HCT116 (cell line): ENCODE results near the gene TNKS2. TPM values are rescaled to one million over a fixed set of nuclear protein-coding genes. Genes with fewer than 3 reads are reported as not detected.

Source experiments
- ATAC-seq: fragments of 200-7000 bp; cut with Tn5 transposase; 2 replicates; pipeline ENCODE4 v1.9.1; 2020; ENCODE audit warnings: mild to moderate bottlenecking, moderate library complexity
- BruUV-seq: library from RNA; stranded (reverse); fragments of 400-500 nt; replicated peaks from 2 replicates; lab custom pipeline; 2021; lab: Mats Ljungman, UMichigan
- CTCF ChIA-PET: fragments of 300-600 bp; sonication (Branson Sonifier 250); formaldehyde crosslinking; loops from one replicate; lab custom pipeline; 2021; ENCODE audit warnings: antibody characterized with exemption; lab: Charles Lee
- POLR2A ChIA-PET: fragments of 300-600, 350-600 bp; sonication (Branson Sonifier 250); formaldehyde crosslinking; loops from one replicate; lab custom pipeline; 2021; ENCODE audit warnings: antibody characterized with exemption; lab: Charles Lee
- RAD21 ChIA-PET, 2 experiments: fragments of 300-600 bp; sonication (Branson Sonifier 250); formaldehyde crosslinking; loops; one replicate each; lab custom pipeline; 2023; ENCODE audit warnings: low total read pairs in 2 of 2; ENCODE audit not compliant: uncharacterized antibody in 2 of 2, unreplicated experiment in 2 of 2, low non-redundant PET in 1 of 2; lab: Charles Lee
- DNase-seq: peaks from one replicate; pipeline ENCODE4 v3.0.0-alpha.2; 2010; ENCODE audit warnings: low read depth, low spot score
- H2AFZ ChIP-seq: fragments of 200-600 bp; shearing (Covaris generic), sonication (generic); 2 replicates; pipeline ENCODE4 v1.6.1; 2017; ENCODE audit warnings: low read depth, mixed run types, mixed read lengths, antibody characterized with exemption, low read length; ENCODE audit not compliant: poor library complexity, severe bottlenecking
- H3K27ac ChIP-seq: 2 replicates; pipeline ENCODE4 v1.5.1; 2012; ENCODE audit warnings: low read depth, low read length
- H3K27me3 ChIP-seq: fragments of 200-600 bp; sonication (generic); 2 replicates; pipeline ENCODE4 v1.6.1; 2016; ENCODE audit warnings: mixed run types, low read length, mixed read lengths; ENCODE audit not compliant: insufficient read depth
- H3K36me3 ChIP-seq, 2 experiments: fragments of 200-500 bp in 1 of 2; fragments of 200-600 bp in 1 of 2; sonication (Bioruptor generic) in 1 of 2; sonication (generic) in 1 of 2; 2 replicates each; pipeline versions ENCODE4 v1.5.1 to v1.6.1; 2014 to 2016; ENCODE audit warnings: low read length in 2 of 2, inconsistent platforms in 1 of 2, mixed read lengths in 1 of 2, mixed run types in 1 of 2; ENCODE audit not compliant: insufficient read depth in 2 of 2, control insufficient read depth in 1 of 2
- H3K4me1 ChIP-seq, 2 experiments: fragments of 200-600 bp in 1 of 2; sonication (generic) in 1 of 2; 2 replicates each; pipeline versions ENCODE4 v1.5.1 to v1.6.1; 2012 to 2017; ENCODE audit warnings: low read length in 2 of 2, inconsistent platforms in 1 of 2, mild to moderate bottlenecking in 1 of 2, mixed read lengths in 1 of 2, mixed run types in 1 of 2, moderate library complexity in 1 of 2; ENCODE audit not compliant: insufficient read depth in 2 of 2, control insufficient read depth in 1 of 2
- H3K4me2 ChIP-seq: fragments of 200-600 bp; sonication (generic); 2 replicates; pipeline ENCODE4 v1.6.1; 2017; ENCODE audit warnings: mixed run types, low read length, mixed read lengths
- H3K4me3 ChIP-seq, 2 experiments: fragments of 200-600 bp in 1 of 2; sonication (generic) in 1 of 2; replicated peaks in 1 of 2; 2 replicates each; pipeline ENCODE4 v1.5.1; 2011 to 2016; ENCODE audit warnings: low read length in 2 of 2, control low read depth in 1 of 2, low read depth in 1 of 2, mild to moderate bottlenecking in 1 of 2, mixed read lengths in 1 of 2, mixed run types in 1 of 2
- H3K79me2 ChIP-seq: fragments of 200-600 bp; sonication (generic); 2 replicates; pipeline ENCODE4 v1.6.1; 2017; ENCODE audit warnings: mild to moderate bottlenecking, mixed run types, low read length, moderate library complexity, mixed read lengths; ENCODE audit not compliant: insufficient read depth
- H3K9ac ChIP-seq: fragments of 200-600 bp; sonication (generic); 2 replicates; pipeline ENCODE4 v1.6.1; 2016; ENCODE audit warnings: low read length, mixed read lengths
- H3K9me2 ChIP-seq: fragments of 200-600 bp; sonication (generic), shearing (Covaris generic); 2 replicates; pipeline ENCODE4 v1.6.1; 2017; ENCODE audit warnings: mixed run types, mild to moderate bottlenecking, moderate library complexity; ENCODE audit not compliant: insufficient read depth
- H3K9me3 ChIP-seq, 2 experiments: fragments of 200-500 bp in 1 of 2; fragments of 200-600 bp in 1 of 2; sonication (Bioruptor generic) in 1 of 2; sonication (generic) in 1 of 2; 2 replicates each; pipeline ENCODE4 v1.6.1; 2014 to 2017; ENCODE audit warnings: low read length in 2 of 2, mixed read lengths in 2 of 2, inconsistent platforms in 1 of 2, low read depth in 1 of 2, mild to moderate bottlenecking in 1 of 2, mixed run types in 1 of 2, moderate library complexity in 1 of 2; ENCODE audit not compliant: control insufficient read depth in 1 of 2, insufficient read depth in 1 of 2
- H4K20me1 ChIP-seq: fragments of 200-600 bp; sonication (generic), shearing (Covaris generic); 2 replicates; pipeline ENCODE4 v1.6.1; 2017; ENCODE audit warnings: mixed run types, mild to moderate bottlenecking, moderate library complexity; ENCODE audit not compliant: insufficient read depth
- CBX3 ChIP-seq: IDR thresholded peaks from 2 replicates; pipeline ENCODE4 v1.6.1; 2012; ENCODE audit warnings: low read depth
- CTCF ChIP-seq, 3 experiments: fragments of 200-600 bp in 1 of 3; sonication (generic) in 1 of 3; IDR thresholded peaks in 2 of 3; conservative IDR thresholded peaks in 1 of 3; 2 replicates each; pipeline ENCODE4 v1.5.1; 2012 to 2017; ENCODE audit warnings: low read depth in 2 of 3, low read length in 2 of 3, antibody characterized with exemption in 1 of 3, borderline replicate concordance in 1 of 3, control low read depth in 1 of 3, mild to moderate bottlenecking in 1 of 3, mixed read lengths in 1 of 3, mixed run types in 1 of 3, moderate library complexity in 1 of 3; ENCODE audit not compliant: insufficient read depth in 1 of 3
- ELF1 ChIP-seq: IDR thresholded peaks from 2 replicates; pipeline ENCODE4 v1.6.1; 2012; ENCODE audit warnings: low read depth, borderline replicate concordance
- FOSL1 ChIP-seq: IDR thresholded peaks from 2 replicates; pipeline ENCODE4 v1.6.1; 2012; ENCODE audit warnings: low read depth
- MAX ChIP-seq: IDR thresholded peaks from 2 replicates; pipeline ENCODE4 v1.6.1; 2012
- POLR2A ChIP-seq: IDR thresholded peaks from 2 replicates; pipeline ENCODE4 v1.7.0; 2011; ENCODE audit warnings: borderline replicate concordance; ENCODE audit not compliant: insufficient read depth, insufficient read length; ENCODE audit errors: extremely low read depth
- POLR2AphosphoS5 ChIP-seq: IDR thresholded peaks from 2 replicates; pipeline ENCODE4 v1.6.1; 2011; ENCODE audit warnings: mild to moderate bottlenecking, low read depth, low read length, moderate library complexity
- SIN3A ChIP-seq: IDR thresholded peaks from 2 replicates; pipeline ENCODE4 v1.6.1; 2012; ENCODE audit warnings: low read depth
- SRF ChIP-seq: IDR thresholded peaks from 2 replicates; pipeline ENCODE4 v1.6.1; 2012; ENCODE audit warnings: low read depth
- ZBTB33 ChIP-seq: IDR thresholded peaks from 2 replicates; pipeline ENCODE4 v1.6.1; 2011; ENCODE audit warnings: mild to moderate bottlenecking, low read length, moderate library complexity; ENCODE audit not compliant: insufficient replicate concordance; ENCODE audit errors: extremely low read depth
- ZFX ChIP-seq: fragments of 450-650 bp; IDR thresholded peaks from 2 replicates; pipeline ENCODE4 v1.6.1; 2017
- ZNF274 ChIP-seq: fragments of 200-500 bp; sonication (Bioruptor generic); IDR thresholded peaks from 2 replicates; pipeline ENCODE4 v1.6.1; 2014; ENCODE audit warnings: mild to moderate bottlenecking, low read depth, low read length, inconsistent platforms
- intact Hi-C: fragments of 100-400 bp; cut with micrococcal nuclease; formaldehyde crosslinking; loops from 2 replicates; pipeline ENCODE4 v1.10.0; 2022
- total RNA-seq: library from RNA; stranded (reverse); gene quantifications from one replicate; pipeline ENCODE4 v1.2.1, GENCODE V29; 2021; ENCODE audit not compliant: unreplicated experiment

Gene TNKS2
- total RNA-seq, 1 experiment from 2014 or later, result 20.7 TPM

DNA sequence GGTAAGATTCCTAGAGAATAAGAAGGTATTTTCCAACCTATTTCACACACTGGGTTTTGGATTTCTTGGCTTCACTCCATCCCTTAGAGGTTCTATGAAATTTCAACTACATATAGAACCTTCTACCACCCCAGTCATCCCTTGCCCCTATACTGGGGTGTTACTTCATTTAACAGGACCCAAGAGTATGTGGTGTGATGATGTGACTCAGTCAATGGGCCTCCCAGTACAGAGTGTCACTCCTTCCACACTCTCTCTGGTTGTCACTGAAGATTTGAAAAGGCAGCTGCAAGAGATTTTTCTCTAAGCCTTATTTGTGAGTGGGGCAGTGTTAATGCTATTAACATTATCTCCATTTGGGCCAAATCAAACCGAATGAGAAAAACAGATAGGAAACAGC is 77.6 kb downstream of the TNKS2 start:
- H3K27ac ChIP-seq, result no peak overlapping the region
- H3K4me2 ChIP-seq, result no peak overlapping the region
- DNase-seq (no peak), ATAC-seq (no peak)
- no peaks in the 10 kb centered on the region for H3K36me3 ChIP-seq
- H4K20me1 ChIP-seq, result no peaks in the 10 kb centered on the region
- no peak overlapping the region for H3K9ac ChIP-seq
- ChIA-PET CTCF (no interaction called here), POLR2A (no interaction called here), RAD21 (no interaction called here)
- H3K79me2 ChIP-seq, result no peaks in the 10 kb centered on the region
- no peaks in the 10 kb centered on the region for H3K9me2 ChIP-seq
- no peaks in the 10 kb centered on the region for H3K27me3 ChIP-seq
- no TSS peak for BruUV-seq
- no peaks in the 10 kb centered on the region; a peak in 1 of 4 replicates for H3K4me1 ChIP-seq
- intact Hi-C loops, result no loop called here
- H2AFZ ChIP-seq, result no peak overlapping the region
- no peak overlapping the region for H3K4me3 ChIP-seq
- H3K9me3 ChIP-seq, result no peaks in the 10 kb centered on the region
- no peak for TF ChIP-seq ZNF274
- TF ChIP-seq POLR2AphosphoS5, result no peak
- no peak for TF ChIP-seq SRF
- no peak for TF ChIP-seq ZFX
- no peak for TF ChIP-seq FOSL1
- no peak for TF ChIP-seq CBX3
- TF ChIP-seq POLR2A, result no peak
- no peak for TF ChIP-seq CTCF (IDR thresholded peaks at IDR 0.05 in 2 of 3, conservative IDR thresholded peaks at IDR 0.05 in 1 of 3; ENCODE audit: borderline replicate concordance in 1 of 3, insufficient read depth in 1 of 3, low read depth in 2 of 3, low read length in 2 of 3)
- TF ChIP-seq MAX, result no peak
- no peak for TF ChIP-seq ELF1
- no peak for TF ChIP-seq ZBTB33
- no peak for TF ChIP-seq SIN3A
